GM23248 (cell line): ENCODE results near the gene ADAMTS17. TPM values are rescaled to one million over a fixed set of nuclear protein-coding genes. Genes with fewer than 3 reads are reported as not detected.
A peak's percentile ranks its signal among the peaks of the same experiment; 100 is the strongest.

ENCODE experiments used
- DNase-seq: peaks from one replicate; pipeline ENCODE4 v3.0.0-alpha.2; 2015
- H2AFZ ChIP-seq: fragments of 200-600 bp; sonication (generic); 2 replicates; pipeline ENCODE4 v1.6.1; 2016; ENCODE audit warnings: antibody characterized with exemption
- H3F3A ChIP-seq: fragments of 200-600 bp; sonication (generic); 2 replicates; pipeline ENCODE4 v1.6.1; 2016; ENCODE audit warnings: mild to moderate bottlenecking, antibody characterized with exemption, mixed run types; ENCODE audit not compliant: insufficient read depth
- H3K27ac ChIP-seq: fragments of 200-600 bp; sonication (generic); 2 replicates; pipeline ENCODE4 v1.5.1; 2016; ENCODE audit warnings: mild to moderate bottlenecking
- H3K27me3 ChIP-seq: fragments of 200-600 bp; sonication (generic); replicated peaks from 2 replicates; pipeline ENCODE4 v1.6.1; 2016; ENCODE audit warnings: mild to moderate bottlenecking; ENCODE audit not compliant: insufficient read depth
- H3K36me3 ChIP-seq: fragments of 200-600 bp; sonication (generic); 2 replicates; pipeline ENCODE4 v1.6.1; 2016; ENCODE audit warnings: low read depth, mild to moderate bottlenecking
- H3K4me1 ChIP-seq: fragments of 200-600 bp; sonication (generic); 2 replicates; pipeline ENCODE4 v1.6.1; 2016; ENCODE audit warnings: mild to moderate bottlenecking; ENCODE audit not compliant: insufficient read depth
- H3K4me2 ChIP-seq: fragments of 200-600 bp; sonication (generic); one replicate; pipeline ENCODE4 v1.6.1; 2016; ENCODE audit warnings: mild to moderate bottlenecking; ENCODE audit not compliant: unreplicated experiment
- H3K4me3 ChIP-seq: fragments of 200-600 bp; sonication (generic); 2 replicates; pipeline ENCODE4 v1.5.1; 2016; ENCODE audit warnings: mild to moderate bottlenecking
- H3K79me2 ChIP-seq: fragments of 200-600 bp; sonication (generic); 2 replicates; pipeline ENCODE4 v1.6.1; 2016; ENCODE audit warnings: mild to moderate bottlenecking; ENCODE audit not compliant: insufficient read depth
- H3K9ac ChIP-seq: fragments of 200-600 bp; sonication (generic); 2 replicates; pipeline ENCODE4 v1.6.1; 2016; ENCODE audit warnings: mild to moderate bottlenecking
- H3K9me2 ChIP-seq: fragments of 200-600 bp; sonication (generic); 2 replicates; pipeline ENCODE4 v1.6.1; 2016; ENCODE audit warnings: mixed run types, mild to moderate bottlenecking, moderate library complexity; ENCODE audit not compliant: insufficient read depth
- H3K9me3 ChIP-seq: fragments of 200-600 bp; sonication (generic); one replicate; pipeline ENCODE4 v1.6.1; 2017; ENCODE audit warnings: low read depth
- H4K20me1 ChIP-seq: fragments of 200-600 bp; sonication (generic); 2 replicates; pipeline ENCODE4 v1.6.0; 2016; ENCODE audit not compliant: insufficient read depth
- EZH2 ChIP-seq: fragments of 200-600 bp; sonication (generic); IDR thresholded peaks from 2 replicates; pipeline ENCODE4 v1.6.1; 2018; ENCODE audit warnings: antibody characterized with exemption, mild to moderate bottlenecking; ENCODE audit not compliant: insufficient read depth, poor library complexity, severe bottlenecking
- EZH2phosphoT487 ChIP-seq: fragments of 200-600 bp; sonication (generic); IDR thresholded peaks from 2 replicates; pipeline ENCODE4 v1.6.1; 2018; ENCODE audit warnings: antibody characterized with exemption, moderate library complexity, mild to moderate bottlenecking, low read depth; ENCODE audit not compliant: insufficient read depth
- WGBS, 2 experiments: methylation state at CpG; one replicate each; pipeline ENCODE4 v1.1.6; 2015 to 2017; ENCODE audit warnings: low lambda C conversion rate in 2 of 2, low coverage in 1 of 2; ENCODE audit errors: missing lambda C conversion rate in 2 of 2; 5-methylcytosine and 5-hydroxymethylcytosine counted together
- in situ Hi-C: fragments of 300-500 bp; cut with MboI; formaldehyde crosslinking; loops from 2 replicates; pipeline ENCODE4 v1.15.0; 2020
- polyA plus RNA-seq: library from polyadenylated mRNA; unstranded; fragments of >200 nt; fragmentation: Nextera tagmentation; extraction: Ambion mirVana; gene quantifications from 2 replicates; pipeline ENCODE4 v1.2.1, GENCODE V29; 2016
- total RNA-seq: library from RNA; depleted of rRNA; stranded (reverse); fragments of >200 nt; shearing (Covaris generic); gene quantifications from 2 replicates; pipeline ENCODE4 v1.2.3, GENCODE V29; 2014

ADAMTS17 gene
- total and polyA plus RNA-seq, 2 experiments from 2014 or later = not detected

DNA sequence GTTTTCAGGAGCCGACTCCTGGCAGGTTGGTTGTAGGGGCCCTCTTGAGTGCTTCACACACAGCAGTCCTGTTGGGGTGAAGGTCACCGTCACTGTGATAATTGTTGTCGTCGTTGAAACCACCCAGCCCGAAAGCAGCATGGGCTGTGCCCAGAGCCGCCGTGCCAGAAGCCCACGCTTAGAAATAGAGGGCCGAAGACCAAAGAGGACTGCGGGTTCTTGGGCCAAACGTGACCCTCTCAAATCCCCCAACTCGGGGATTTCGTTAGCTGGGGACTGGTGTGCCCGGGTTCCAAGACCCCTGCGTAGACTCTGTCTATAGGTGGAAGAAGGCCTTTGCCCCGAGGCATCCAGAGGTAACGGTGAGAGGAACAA, 7.5 kb upstream of the ADAMTS17 start:
- Histone ChIP-seq H3K4me3 (peak overlapping the region; percentile 95), H3K9ac (peak overlapping the region; percentile 93; the same call in 1 of the 2 replicates), H3K4me1 (peaks cover 7% of the 10 kb centered on the region; the same call in 1 of the 2 replicates), H3K27me3 (no peaks in the 10 kb centered on the region), H3K4me2 (no peak overlapping the region), H3K27ac (no peak overlapping the region), H3K9me3 (no peaks in the 10 kb centered on the region), H3F3A (0 out of 2 replicates have a peak, but pooled peaks cover 9% of the 10 kb centered on the region), H3K36me3 (no peaks in the 10 kb centered on the region), H3K79me2 (no peaks in the 10 kb centered on the region), H4K20me1 (no peaks in the 10 kb centered on the region), H2AFZ (peak overlapping the region; percentile 100), H3K9me2 (no peaks in the 10 kb centered on the region)
- DNase-seq = no peak
- WGBS, 2 experiments = 35 to 45% methylated on average over 17 of the region's 17 CpGs
- in situ Hi-C loops = loop anchor here (25.0 kb wide), 2 partner anchors 663 to 1087 kb away; partner anchors contain the start of gene LRRC28
- TF ChIP-seq EZH2phosphoT487 (no peak), EZH2 (no peak)

DNA sequence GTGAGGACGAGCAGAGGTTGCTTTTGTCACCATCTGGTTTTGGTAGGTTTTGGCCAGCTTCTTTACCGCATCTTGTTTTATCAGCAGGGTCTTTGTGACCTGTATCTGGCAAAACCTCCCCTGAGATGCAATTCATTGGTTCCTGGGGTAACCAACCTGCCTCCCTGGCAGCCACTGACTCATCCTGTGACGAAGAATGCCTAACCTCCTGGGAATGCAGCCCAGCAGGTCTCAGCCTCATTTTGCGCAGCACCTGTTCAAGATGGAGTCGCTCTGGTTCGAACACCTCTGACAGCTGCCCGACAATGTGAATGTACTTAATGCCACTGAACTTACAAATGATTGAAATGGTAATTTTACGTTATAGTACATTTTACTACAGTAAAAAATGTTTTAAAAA, 6.8 kb upstream of the ADAMTS17 start:
- no peak for DNase-seq
- H3K36me3 ChIP-seq = no peaks in the 10 kb centered on the region
- H3K4me3 ChIP-seq = no peak overlapping the region
- H3K79me2 ChIP-seq = no peaks in the 10 kb centered on the region
- TF ChIP-seq EZH2phosphoT487 = no peak
- TF ChIP-seq EZH2 = no peak
- 0 out of 2 replicates have a peak, but pooled peaks cover 9% of the 10 kb centered on the region for H3F3A ChIP-seq
- H3K9me2 ChIP-seq = no peaks in the 10 kb centered on the region
- 68 to 72% methylated on average over 8 of the region's 8 CpGs for WGBS, 2 experiments
- no peak overlapping the region for H3K4me2 ChIP-seq
- H3K9ac ChIP-seq = no peak overlapping the region
- peaks cover 7% of the 10 kb centered on the region; the same call in 1 of the 2 replicates for H3K4me1 ChIP-seq
- H3K9me3 ChIP-seq = no peaks in the 10 kb centered on the region
- H3K27me3 ChIP-seq = no peaks in the 10 kb centered on the region
- no peak overlapping the region for H2AFZ ChIP-seq
- H4K20me1 ChIP-seq = no peaks in the 10 kb centered on the region
- no peak overlapping the region for H3K27ac ChIP-seq
- in situ Hi-C loops = loop anchor here (25.0 kb wide), 2 partner anchors 664 to 1086 kb away; partner anchors contain the start of gene LRRC28

DNA sequence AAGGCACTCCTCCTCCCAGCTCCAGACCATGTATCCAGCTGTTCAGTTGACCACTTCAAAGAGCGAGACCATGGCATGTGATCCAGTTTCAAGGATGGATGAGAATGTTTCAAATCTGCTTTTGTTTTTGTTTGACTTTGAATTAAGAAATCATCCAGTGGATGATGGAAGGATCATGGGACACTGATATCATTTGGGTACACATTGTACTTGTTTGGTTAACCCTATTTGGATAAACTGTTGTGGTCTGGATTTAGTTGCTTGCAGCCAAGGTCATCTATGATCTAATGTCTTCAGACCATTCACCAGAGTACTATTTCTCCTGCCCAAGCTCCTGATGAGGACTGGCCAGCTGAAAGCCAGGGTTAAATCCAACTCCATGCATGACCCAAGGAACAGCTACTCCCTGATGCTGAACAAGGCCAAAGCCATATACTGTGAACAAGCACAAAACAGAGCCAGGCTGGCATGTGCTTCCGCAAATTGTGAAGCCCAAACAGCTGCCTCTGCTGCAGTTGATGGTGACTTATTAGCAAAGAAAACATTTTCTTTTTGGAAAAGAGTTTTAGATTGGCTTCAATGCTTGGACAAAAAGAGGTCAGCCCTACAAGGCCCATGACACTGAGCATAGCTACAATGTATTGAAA, 5.2 kb upstream of the ADAMTS17 start:
- no peak overlapping the region for H3K27ac ChIP-seq
- 6 to 12% methylated on average over 2 of the region's 2 CpGs for WGBS, 2 experiments
- no peaks in the 10 kb centered on the region for H4K20me1 ChIP-seq
- no peaks in the 10 kb centered on the region for H3K9me3 ChIP-seq
- no peaks in the 10 kb centered on the region for H3K9me2 ChIP-seq
- H3K4me1 ChIP-seq = peaks cover 7% of the 10 kb centered on the region; the same call in 1 of the 2 replicates
- no peak overlapping the region for H3K4me2 ChIP-seq
- in situ Hi-C loops = loop anchor here (25.0 kb wide), 2 partner anchors 665 to 1085 kb away; partner anchors contain the start of gene LRRC28
- H2AFZ ChIP-seq = no peak overlapping the region
- TF ChIP-seq EZH2 (no peak), EZH2phosphoT487 (no peak)
- peaks cover 9% of the 10 kb centered on the region for H3K27me3 ChIP-seq
- DNase-seq = no peak
- H3F3A ChIP-seq = 0 out of 2 replicates have a peak, but pooled peaks cover 9% of the 10 kb centered on the region
- no peaks in the 10 kb centered on the region for H3K36me3 ChIP-seq
- no peak overlapping the region for H3K4me3 ChIP-seq
- H3K79me2 ChIP-seq = no peaks in the 10 kb centered on the region
- H3K9ac ChIP-seq = no peak overlapping the region

DNA sequence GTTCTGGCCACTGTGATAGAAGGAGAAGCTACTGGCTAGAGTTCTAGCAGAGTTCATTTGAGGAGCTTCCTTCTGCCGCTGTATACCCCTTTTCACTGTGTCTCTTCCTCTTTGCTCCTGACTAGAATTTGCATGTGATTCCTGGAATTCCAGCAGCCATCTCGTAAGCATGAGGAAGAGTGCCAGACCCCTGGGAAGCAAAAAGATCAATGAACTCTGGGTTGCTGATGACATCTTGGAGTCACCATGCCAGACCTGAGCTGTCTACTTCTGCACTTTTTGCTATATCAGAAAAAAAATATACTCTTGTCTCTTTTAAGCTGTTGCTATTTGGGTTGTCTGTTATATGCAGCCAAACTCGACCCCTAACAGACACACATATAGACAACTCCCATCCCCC, 3.7 kb upstream of the ADAMTS17 start:
- Histone ChIP-seq H3K27ac (no peak overlapping the region), H3K4me3 (no peak overlapping the region), H3K36me3 (no peaks in the 10 kb centered on the region), H3K9me3 (no peaks in the 10 kb centered on the region), H3K79me2 (no peaks in the 10 kb centered on the region), H3K9me2 (no peaks in the 10 kb centered on the region), H3F3A (0 out of 2 replicates have a peak, but pooled peaks cover 1% of the 10 kb centered on the region), H3K4me1 (peaks cover 3% of the 10 kb centered on the region; the same call in 1 of the 2 replicates), H3K4me2 (no peak overlapping the region), H3K9ac (no peak overlapping the region), H3K27me3 (peaks cover 9% of the 10 kb centered on the region), H2AFZ (no peak overlapping the region), H4K20me1 (no peaks in the 10 kb centered on the region)
- no peak for DNase-seq
- 46 to 53% methylated on average over 3 of the region's 3 CpGs for WGBS, 2 experiments
- TF ChIP-seq EZH2 = no peak
- no peak for TF ChIP-seq EZH2phosphoT487
- in situ Hi-C loops = loop anchor here (25.0 kb wide), 2 partner anchors 667 to 1083 kb away; partner anchors contain the start of gene LRRC28
